ENCODE measurements around the gene ZNF559.

ZNF559 gene

DNA sequence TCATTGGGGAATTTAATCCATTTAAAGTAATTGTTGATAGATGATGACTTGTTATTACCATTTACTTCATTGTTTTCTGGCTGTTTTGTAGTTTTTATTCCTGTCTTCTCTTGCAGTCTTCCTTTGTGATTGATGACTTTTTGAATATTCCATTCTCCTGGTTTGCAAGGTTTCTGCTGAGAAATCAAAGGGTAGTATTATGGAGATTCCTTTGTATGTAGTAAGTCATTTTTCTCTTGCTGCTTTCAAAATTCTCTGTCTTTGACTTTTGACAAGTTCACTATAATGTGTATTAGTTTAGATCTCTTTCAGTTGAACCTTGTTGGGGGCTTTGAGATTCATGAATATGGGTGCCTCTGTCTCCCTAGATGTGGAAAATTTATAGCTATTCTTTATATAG lies 6.0 kb downstream of the ZNF559 start:
- no peak for DNase-seq (ENCODE audit: low read depth)
- TF ChIP-seq, protein P1, sequence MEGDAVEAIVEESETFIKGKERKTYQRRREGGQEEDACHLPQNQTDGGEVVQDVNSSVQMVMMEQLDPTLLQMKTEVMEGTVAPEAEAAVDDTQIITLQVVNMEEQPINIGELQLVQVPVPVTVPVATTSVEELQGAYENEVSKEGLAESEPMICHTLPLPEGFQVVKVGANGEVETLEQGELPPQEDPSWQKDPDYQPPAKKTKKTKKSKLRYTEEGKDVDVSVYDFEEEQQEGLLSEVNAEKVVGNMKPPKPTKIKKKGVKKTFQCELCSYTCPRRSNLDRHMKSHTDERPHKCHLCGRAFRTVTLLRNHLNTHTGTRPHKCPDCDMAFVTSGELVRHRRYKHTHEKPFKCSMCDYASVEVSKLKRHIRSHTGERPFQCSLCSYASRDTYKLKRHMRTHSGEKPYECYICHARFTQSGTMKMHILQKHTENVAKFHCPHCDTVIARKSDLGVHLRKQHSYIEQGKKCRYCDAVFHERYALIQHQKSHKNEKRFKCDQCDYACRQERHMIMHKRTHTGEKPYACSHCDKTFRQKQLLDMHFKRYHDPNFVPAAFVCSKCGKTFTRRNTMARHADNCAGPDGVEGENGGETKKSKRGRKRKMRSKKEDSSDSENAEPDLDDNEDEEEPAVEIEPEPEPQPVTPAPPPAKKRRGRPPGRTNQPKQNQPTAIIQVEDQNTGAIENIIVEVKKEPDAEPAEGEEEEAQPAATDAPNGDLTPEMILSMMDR (conservative IDR thresholded peaks at IDR 0.05; ENCODE audit: low read depth, low read length), result no peak
- no peak overlapping the region for H3K4me3 ChIP-seq (ENCODE audit: low read length)

DNA sequence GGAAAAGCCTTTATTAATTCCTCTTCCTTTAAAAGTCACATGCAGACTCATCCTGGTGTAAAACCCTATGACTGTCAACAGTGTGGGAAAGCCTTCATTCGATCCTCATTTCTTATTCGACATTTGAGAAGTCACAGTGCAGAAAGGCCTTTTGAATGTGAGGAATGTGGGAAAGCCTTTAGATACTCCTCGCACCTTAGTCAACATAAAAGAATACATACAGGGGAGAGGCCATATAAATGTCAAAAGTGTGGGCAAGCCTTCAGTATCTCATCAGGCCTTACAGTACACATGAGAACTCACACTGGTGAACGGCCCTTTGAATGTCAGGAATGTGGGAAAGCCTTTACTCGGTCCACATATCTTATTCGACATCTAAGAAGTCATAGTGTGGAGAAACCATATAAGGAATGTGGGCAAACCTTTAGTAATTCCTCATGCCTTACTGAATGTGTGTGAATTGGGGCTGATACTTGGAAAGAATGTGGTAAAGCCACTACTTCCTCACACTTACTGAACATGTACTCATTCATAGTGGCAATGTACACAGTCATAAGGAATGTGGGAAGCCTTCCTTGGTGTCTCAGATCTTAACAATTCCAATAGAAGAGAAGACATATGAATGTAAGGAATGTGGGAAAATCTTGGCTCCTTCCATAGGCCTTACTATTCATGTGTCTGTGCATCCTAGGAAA lies 18.8 kb downstream of the ZNF559 start:
- TF ChIP-seq, protein P1 (conservative IDR thresholded peaks at IDR 0.05; ENCODE audit: low read depth, low read length), result no peak
- no peak for DNase-seq (ENCODE audit: low read depth)
- H3K4me3 ChIP-seq (ENCODE audit: low read length), result no peak overlapping the region

DNA sequence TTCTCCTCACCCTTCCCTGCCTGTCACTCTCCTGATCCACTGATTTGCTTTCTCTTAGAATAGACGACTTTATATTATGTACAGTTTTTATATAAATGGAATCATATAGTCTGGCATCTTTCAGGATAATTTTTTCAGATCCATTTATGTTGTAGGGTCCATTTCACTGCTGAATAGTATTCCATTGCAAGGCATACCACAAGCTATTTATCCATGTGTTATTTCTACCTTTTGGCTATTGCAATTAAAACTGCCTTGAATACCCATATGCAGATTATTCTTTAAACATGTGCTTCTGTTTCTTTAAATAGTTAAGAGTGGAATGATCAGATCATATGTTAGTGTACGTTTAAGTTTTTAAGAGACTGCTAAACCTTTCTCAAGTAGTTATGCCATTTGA lies 21.0 kb downstream of the ZNF559 start:
- TF ChIP-seq, protein P1 (conservative IDR thresholded peaks at IDR 0.05; ENCODE audit: low read depth, low read length), result no peak
- no peak overlapping the region for H3K4me3 ChIP-seq (ENCODE audit: low read length)
- no peak for DNase-seq (ENCODE audit: low read depth)

DNA sequence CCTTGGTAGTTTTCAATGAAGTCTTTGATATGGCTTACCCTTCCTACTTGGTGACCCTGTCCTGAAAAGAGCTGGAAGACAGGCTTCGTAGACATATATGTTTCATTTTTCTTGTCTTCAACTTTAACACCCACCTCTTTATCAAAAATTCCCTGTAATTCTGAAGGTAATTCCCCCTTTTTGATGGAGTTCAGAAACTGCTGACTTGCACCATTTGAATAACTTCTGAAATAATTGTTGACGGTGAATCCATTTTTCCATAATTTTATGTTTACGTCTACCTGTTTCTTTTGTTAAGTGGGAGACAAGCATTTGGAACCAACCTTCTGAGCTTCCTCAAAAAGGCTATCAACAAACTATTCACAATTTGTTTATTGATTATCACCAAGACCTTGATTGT lies 24.3 kb downstream of the ZNF559 start:
- TF ChIP-seq, protein P1 (conservative IDR thresholded peaks at IDR 0.05; ENCODE audit: low read depth, low read length), result no peak
- no peak overlapping the region for H3K4me3 ChIP-seq (ENCODE audit: low read length)
- no peak for DNase-seq (ENCODE audit: low read depth)

DNA sequence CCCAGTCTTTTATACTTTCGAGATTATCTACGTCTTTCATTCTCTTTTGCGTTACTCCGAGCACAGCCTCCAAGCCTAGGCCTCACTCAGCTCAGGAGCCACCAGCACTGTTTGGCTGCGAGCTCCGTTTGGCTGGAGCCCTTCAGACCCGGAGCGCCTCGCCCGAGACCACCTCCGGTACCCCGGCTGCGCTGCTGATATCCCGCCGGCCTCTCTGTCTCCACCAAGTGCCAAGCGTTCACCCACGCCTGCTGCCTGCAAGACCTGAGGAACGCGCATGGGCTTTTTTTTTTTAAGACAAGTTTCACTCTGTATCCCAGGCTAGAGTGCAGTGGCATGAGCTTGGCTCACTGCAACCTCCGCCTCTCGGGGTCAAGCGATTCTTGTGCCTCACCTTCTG lies 24.7 kb downstream of the ZNF559 start:
- no peak for DNase-seq (ENCODE audit: low read depth)
- TF ChIP-seq, protein P1 (conservative IDR thresholded peaks at IDR 0.05; ENCODE audit: low read depth, low read length), result no peak
- H3K4me3 ChIP-seq (ENCODE audit: low read length), result no peak overlapping the region

DNA sequence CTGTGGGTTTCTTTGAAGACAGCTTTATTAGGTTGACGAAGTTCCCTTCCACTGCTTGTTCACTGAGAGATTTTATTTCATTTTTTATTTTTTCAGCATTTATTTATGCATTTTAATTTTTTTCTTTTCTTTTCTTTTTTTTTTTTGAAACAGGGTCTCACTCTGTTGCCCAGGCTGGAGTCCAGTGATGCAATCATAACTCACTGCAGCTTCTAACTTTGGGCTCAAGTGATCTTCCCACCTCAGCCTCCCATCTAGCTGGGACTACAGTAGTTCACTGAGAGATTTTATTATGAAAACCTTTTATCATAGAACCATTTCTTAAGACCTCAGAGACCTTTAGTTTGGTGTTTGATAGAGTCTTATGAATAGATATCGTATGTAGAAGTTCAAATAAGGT lies 28.5 kb downstream of the ZNF559 start:
- no peak overlapping the region for H3K4me3 ChIP-seq (ENCODE audit: low read length)
- DNase-seq (ENCODE audit: low read depth), result no peak
- TF ChIP-seq, protein P1 (conservative IDR thresholded peaks at IDR 0.05; ENCODE audit: low read depth, low read length), result no peak

DNA sequence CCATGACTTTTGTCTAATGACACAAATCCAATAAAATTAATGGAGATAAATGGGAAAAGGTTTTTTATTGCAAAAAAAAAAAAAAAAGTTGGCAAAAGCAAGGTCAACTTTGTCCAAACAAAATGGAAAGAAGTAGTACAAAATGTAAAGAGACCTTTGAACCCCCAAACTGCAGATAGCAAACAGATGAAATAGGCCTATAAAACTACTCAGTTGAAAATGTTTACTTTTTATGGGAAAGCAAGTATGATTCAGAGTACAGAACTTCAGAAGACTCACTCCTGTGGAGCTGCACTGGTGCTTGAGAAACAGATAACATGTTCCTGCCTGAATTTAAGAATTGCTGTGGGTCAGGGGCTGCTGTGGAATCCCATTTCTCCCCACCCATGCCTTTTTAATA lies 29.0 kb downstream of the ZNF559 start:
- no peak overlapping the region for H3K4me3 ChIP-seq (ENCODE audit: low read length)
- TF ChIP-seq, protein P1 (conservative IDR thresholded peaks at IDR 0.05; ENCODE audit: low read depth, low read length), result no peak
- no peak for DNase-seq (ENCODE audit: low read depth)

All from retinal pigment epithelial cell (primary cell).